Stimulated activated CD4-positive, alpha-beta T cell treated with anti-CD3 and anti-CD28 coated beads, Interleukin-4, amount 100 ng/mL, for 1 hour (primary cell): ENCODE data around the gene RELCH.

Experiments
- DNase-seq: peaks from one replicate; pipeline ENCODE4 v3.0.0-alpha.2; 2020

RELCH gene

GRCh38 chr18:62341473-62341872 is 154.4 kb downstream of the RELCH start:
- DNase-seq, result no peak

GRCh38 chr18:62342884-62343283 is 155.8 kb downstream of the RELCH start:
- DNase-seq, result no peak

- no peak for DNase-seq
Observed at GRCh38 chr18:62343316-62343715, 156.3 kb downstream of the RELCH start.

GRCh38 chr18:62345909-62346308 is 158.9 kb downstream of the RELCH start:
- DNase-seq, result no peak

- DNase-seq, result no peak
Observed at GRCh38 chr18:62346333-62347088, 159.5 kb downstream of the RELCH start.

GRCh38 chr18:62347089-62347506 is 160.0 kb downstream of the RELCH start:
- no peak for DNase-seq

GRCh38 chr18:62348474-62348873 is 161.4 kb downstream of the RELCH start:
- no peak for DNase-seq

- DNase-seq, result no peak
Observed at GRCh38 chr18:62353170-62353569, 166.1 kb downstream of the RELCH start.

GRCh38 chr18:62354151-62354550 is 167.1 kb downstream of the RELCH start:
- DNase-seq, result no peak

GRCh38 chr18:62357079-62357719 is 170.1 kb downstream of the RELCH start:
- no peak for DNase-seq
